K562 (cell line): ENCODE data around the gene ABHD8.
A peak's percentile ranks its signal among the peaks of the same experiment; 100 is the strongest.

Source experiments
- CTCF ChIP-seq, 3 experiments: IDR thresholded peaks in 2 of 3; conservative IDR thresholded peaks in 1 of 3; 2 replicates each; pipeline ENCODE4 v1.5.1; 2011 to 2012; ENCODE audit warnings: low read length in 3 of 3, mild to moderate bottlenecking in 3 of 3, control low read depth in 2 of 3, improper control_type of control experiment in 1 of 3, inconsistent platforms in 1 of 3, low read depth in 1 of 3, mixed read lengths in 1 of 3, moderate library complexity in 1 of 3; ENCODE audit not compliant: insufficient read depth in 2 of 3
- E2F1 ChIP-seq: sonication (generic); formaldehyde crosslinking; IDR thresholded peaks from 2 replicates; pipeline ENCODE4 v1.8.1; 2023; ENCODE audit warnings: mild to moderate bottlenecking, missing genetic modification reagents, moderate library complexity
- E2F6 ChIP-seq, 2 experiments: IDR thresholded peaks; 2 replicates each; pipeline ENCODE4 v1.6.1; 2011; ENCODE audit warnings: borderline replicate concordance in 1 of 2, control low read depth in 1 of 2, low read depth in 1 of 2, low read length in 1 of 2, mild to moderate bottlenecking in 1 of 2, mixed read lengths in 1 of 2, moderate library complexity in 1 of 2; ENCODE audit not compliant: insufficient read depth in 1 of 2, insufficient read length in 1 of 2, poor library complexity in 1 of 2, severe bottlenecking in 1 of 2; ENCODE audit errors: extremely low read depth in 1 of 2
- EP300 ChIP-seq: IDR thresholded peaks from 2 replicates; pipeline ENCODE4 v1.6.1; 2012; ENCODE audit warnings: low read length, improper control_type of control experiment
- HDAC8 ChIP-seq: fragments of 450-650 bp; IDR thresholded peaks from 2 replicates; pipeline ENCODE4 v1.6.1; 2016; ENCODE audit warnings: mild to moderate bottlenecking, missing genetic modification characterization, moderate library complexity, missing compliant biosample characterization
- LEF1 ChIP-seq: fragments of 450-650 bp; IDR thresholded peaks from 2 replicates; pipeline ENCODE4 v1.6.1; 2016; ENCODE audit warnings: mild to moderate bottlenecking
- MYC ChIP-seq, 2 experiments: fragments of 250-450 bp in 1 of 2; sonication (Bioruptor Pico) in 1 of 2; IDR thresholded peaks; 2 replicates each; pipeline versions ENCODE4 v1.5.1 to v1.6.1; 2012 to 2021; ENCODE audit warnings: low read depth in 2 of 2, borderline replicate concordance in 1 of 2, improper control_type of control experiment in 1 of 2, low read length in 1 of 2, mild to moderate bottlenecking in 1 of 2, moderate library complexity in 1 of 2
- NRF1 ChIP-seq, 2 experiments: fragments of 450-650 bp; IDR thresholded peaks in 1 of 2; conservative IDR thresholded peaks in 1 of 2; 2 replicates each; pipeline ENCODE4 v1.6.1; 2014; ENCODE audit warnings: mild to moderate bottlenecking in 2 of 2
- RFX5 ChIP-seq: IDR thresholded peaks from 2 replicates; pipeline ENCODE4 v1.6.1; 2011; ENCODE audit warnings: low read depth, mild to moderate bottlenecking, improper control_type of control experiment, low read length
- SP2 ChIP-seq: IDR thresholded peaks from 2 replicates; pipeline ENCODE4 v1.6.1; 2011; ENCODE audit warnings: mild to moderate bottlenecking, low read depth, low read length, moderate library complexity; ENCODE audit not compliant: poor library complexity, severe bottlenecking; ENCODE audit errors: extremely low read depth
- ZNF174 ChIP-seq: fragments of 250-450 bp; sonication (Bioruptor Pico); IDR thresholded peaks from 2 replicates; pipeline ENCODE4 v1.4.0; 2020; ENCODE audit warnings: mild to moderate bottlenecking
- TF ChIP-seq, protein P1 (sequence below): fragments of 450-650 bp; formaldehyde crosslinking; IDR thresholded peaks from 2 replicates; pipeline ENCODE4 v1.4.0; 2022; ENCODE audit warnings: missing genetic modification characterization
- TF ChIP-seq, protein P2 (sequence below): fragments of 250-450 bp; sonication (Bioruptor Pico); IDR thresholded peaks from 2 replicates; pipeline ENCODE4 v1.5.0; 2022; ENCODE audit warnings: mild to moderate bottlenecking

DNA sequence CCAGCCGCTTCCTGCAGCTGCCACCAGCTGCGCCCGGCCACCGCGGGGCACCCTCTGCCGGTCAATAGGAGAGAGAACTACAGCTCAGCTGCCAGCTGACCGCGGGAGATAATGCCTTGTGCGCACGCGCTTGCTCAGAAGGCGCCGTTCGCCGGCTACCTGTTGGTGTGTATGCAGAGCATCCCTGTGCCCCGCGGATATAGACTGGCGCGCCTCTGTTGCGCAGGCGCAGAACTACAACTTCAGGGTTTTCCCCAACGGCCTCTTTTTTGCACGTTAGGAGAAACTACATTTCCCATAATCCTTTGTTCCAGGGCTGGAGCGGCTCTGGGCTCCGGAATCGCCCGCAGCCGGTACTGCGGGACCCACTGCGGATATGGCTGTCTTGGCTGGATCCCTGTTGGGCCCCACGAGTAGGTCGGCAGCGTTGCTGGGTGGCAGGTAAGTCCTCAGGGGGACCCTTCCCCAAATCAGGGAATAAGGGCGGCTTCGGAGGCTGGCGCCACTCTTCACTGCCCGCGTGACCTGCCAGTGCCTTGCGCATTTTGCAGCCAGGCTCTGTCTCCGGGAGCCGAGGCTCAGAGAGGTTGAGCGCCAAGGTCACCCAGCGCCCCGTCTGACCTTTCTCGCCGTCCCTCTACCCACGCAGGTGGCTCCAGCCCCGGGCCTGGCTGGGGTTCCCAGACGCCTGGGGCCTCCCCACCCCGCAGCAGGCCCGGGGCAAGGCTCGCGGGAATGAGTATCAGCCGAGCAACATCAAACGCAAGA, 2.5 kb upstream of the ABHD8 start, which contains the start of gene MRPL34:
- TF ChIP-seq RFX5 (0 out of 2 replicates have a peak, but pooled peaks have one; percentile 12), ZNF174 (no peak), EP300 (peak; percentile 45; the same call in 1 of the 2 replicates), NRF1 (conservative IDR thresholded peaks at IDR 0.05 in 1 of 2, IDR thresholded peaks at IDR 0.05 in 1 of 2) (peak; percentile 98), HDAC8 (tag) (peak; percentile 39; the same call in 1 of the 2 replicates), SP2 (no peak), CTCF (IDR thresholded peaks at IDR 0.05 in 2 of 3, conservative IDR thresholded peaks at IDR 0.05 in 1 of 3; ENCODE audit: insufficient read depth in 2 of 3, low read depth in 1 of 3, low read length in 3 of 3) (peak; percentile 83 to 97 (median 93)), E2F1 (CRISPR knock-in tag) (peak; percentile 77; the same call in 1 of the 2 replicates), LEF1 (0 out of 2 replicates have a peak, but pooled peaks have one; percentile 47), MYC (IDR thresholded peaks at IDR 0.05; ENCODE audit: low read depth, low read length) (peak; percentile 75), MYC (CRISPR knock-in tag; IDR thresholded peaks at IDR 0.05; ENCODE audit: borderline replicate concordance, low read depth) (peak; percentile 26; the same call in 1 of the 2 replicates), E2F6 (IDR thresholded peaks at IDR 0.05; ENCODE audit: borderline replicate concordance in 1 of 2, extremely low read depth in 1 of 2, insufficient read depth in 1 of 2, insufficient read length in 1 of 2, low read depth in 1 of 2, low read length in 1 of 2, poor library complexity in 1 of 2, severe bottlenecking in 1 of 2) (peak; percentile 63 to 82)
- TF ChIP-seq, protein P1, sequence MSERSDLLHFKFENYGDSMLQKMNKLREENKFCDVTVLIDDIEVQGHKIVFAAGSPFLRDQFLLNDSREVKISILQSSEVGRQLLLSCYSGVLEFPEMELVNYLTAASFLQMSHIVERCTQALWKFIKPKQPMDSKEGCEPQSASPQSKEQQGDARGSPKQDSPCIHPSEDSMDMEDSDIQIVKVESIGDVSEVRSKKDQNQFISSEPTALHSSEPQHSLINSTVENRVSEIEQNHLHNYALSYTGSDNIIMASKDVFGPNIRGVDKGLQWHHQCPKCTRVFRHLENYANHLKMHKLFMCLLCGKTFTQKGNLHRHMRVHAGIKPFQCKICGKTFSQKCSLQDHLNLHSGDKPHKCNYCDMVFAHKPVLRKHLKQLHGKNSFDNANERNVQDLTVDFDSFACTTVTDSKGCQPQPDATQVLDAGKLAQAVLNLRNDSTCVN: no peak
- TF ChIP-seq, protein P2, sequence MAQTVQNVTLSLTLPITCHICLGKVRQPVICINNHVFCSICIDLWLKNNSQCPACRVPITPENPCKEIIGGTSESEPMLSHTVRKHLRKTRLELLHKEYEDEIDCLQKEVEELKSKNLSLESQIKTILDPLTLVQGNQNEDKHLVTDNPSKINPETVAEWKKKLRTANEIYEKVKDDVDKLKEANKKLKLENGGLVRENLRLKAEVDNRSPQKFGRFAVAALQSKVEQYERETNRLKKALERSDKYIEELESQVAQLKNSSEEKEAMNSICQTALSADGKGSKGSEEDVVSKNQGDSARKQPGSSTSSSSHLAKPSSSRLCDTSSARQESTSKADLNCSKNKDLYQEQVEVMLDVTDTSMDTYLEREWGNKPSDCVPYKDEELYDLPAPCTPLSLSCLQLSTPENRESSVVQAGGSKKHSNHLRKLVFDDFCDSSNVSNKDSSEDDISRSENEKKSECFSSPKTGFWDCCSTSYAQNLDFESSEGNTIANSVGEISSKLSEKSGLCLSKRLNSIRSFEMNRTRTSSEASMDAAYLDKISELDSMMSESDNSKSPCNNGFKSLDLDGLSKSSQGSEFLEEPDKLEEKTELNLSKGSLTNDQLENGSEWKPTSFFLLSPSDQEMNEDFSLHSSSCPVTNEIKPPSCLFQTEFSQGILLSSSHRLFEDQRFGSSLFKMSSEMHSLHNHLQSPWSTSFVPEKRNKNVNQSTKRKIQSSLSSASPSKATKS: no peak
